Spinal cord (tissue), 10 donors: ENCODE measurements around the gene RPS6KL1. TPM values are rescaled to one million over a fixed set of nuclear protein-coding genes. Genes with fewer than 3 reads are reported as not detected.

Experiments
- DNase-seq, 6 donors: peaks; one replicate each; pipeline versions ENCODE4 v3.0.0 to v3.0.0-alpha.2; 2013 to 2015; ENCODE audit warnings: low spot score in 6 of 6, low read depth in 4 of 6
- H3K27ac ChIP-seq: one replicate; pipeline ENCODE4 v1.5.1; 2013; ENCODE audit warnings: low read depth, low read length, control low read depth
- H3K27me3 ChIP-seq: one replicate; pipeline ENCODE4 v1.6.1; 2013; ENCODE audit warnings: low read length; ENCODE audit not compliant: control insufficient read depth, insufficient read depth
- H3K36me3 ChIP-seq: one replicate; pipeline ENCODE4 v1.6.1; 2013; ENCODE audit warnings: low read length; ENCODE audit not compliant: control insufficient read depth, insufficient read depth
- H3K4me1 ChIP-seq: one replicate; pipeline ENCODE4 v1.6.1; 2013; ENCODE audit warnings: low read length; ENCODE audit not compliant: control insufficient read depth, insufficient read depth
- H3K4me3 ChIP-seq: one replicate; pipeline ENCODE4 v1.5.1; 2013; ENCODE audit warnings: low read depth, low read length, control low read depth
- H3K9me3 ChIP-seq: one replicate; pipeline ENCODE4 v1.6.1; 2013; ENCODE audit warnings: low read length; ENCODE audit not compliant: control insufficient read depth, insufficient read depth
- WGBS: methylation state at CpG from one replicate; pipeline ENCODE4 v1.1.5; 2013; ENCODE audit warnings: missing lambda C conversion rate; ENCODE audit not compliant: insufficient coverage; 5-methylcytosine and 5-hydroxymethylcytosine counted together
- polyA plus RNA-seq, 2 donors: library from polyadenylated mRNA; unstranded; fragments of 120-200 nt; gene quantifications; one replicate each; pipeline ENCODE4 v1.2.1, GENCODE V29; 2013; ENCODE audit not compliant: insufficient read length in 2 of 2
- total RNA-seq, 2 donors: library from RNA; depleted of rRNA in 1 of 2; stranded (reverse); fragments of 120-200 nt in 1 of 2; fragments of >200 nt in 1 of 2; gene quantifications; one replicate each; pipeline versions ENCODE4 v1.2.3 to v1.2.4, GENCODE V29; 2013 to 2014
- donor health status: healthy.

Gene RPS6KL1
- total and polyA plus RNA-seq, 4 donors, result 15.9 to 69.1 (median 38.6) TPM

DNA sequence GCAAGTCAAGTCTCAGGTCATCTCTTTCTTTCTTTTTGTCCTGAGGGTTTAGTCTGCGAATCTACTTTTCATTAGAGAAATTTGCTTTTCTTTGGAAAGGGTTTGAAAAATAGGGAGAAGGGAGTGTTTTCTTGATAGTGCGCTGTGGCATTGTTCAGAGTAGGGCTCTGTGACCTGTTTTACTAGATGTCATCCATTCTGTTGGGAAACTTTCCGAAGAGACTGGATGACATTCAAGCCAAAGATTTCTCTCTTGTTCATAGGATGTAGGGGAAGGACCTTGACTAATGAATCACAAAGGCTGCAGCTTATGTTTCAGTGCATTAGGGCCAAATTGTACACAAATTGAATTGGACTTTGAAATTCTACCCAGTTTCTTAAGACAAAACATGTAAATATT lies 26.7 kb downstream of the RPS6KL1 start:
- H3K9me3 ChIP-seq, result no peaks in the 10 kb centered on the region
- no peak overlapping the region for H3K27ac ChIP-seq
- H3K4me1 ChIP-seq, result no peaks in the 10 kb centered on the region
- 86% methylated on average over 2 of the region's 3 CpGs for WGBS
- no peaks in the 10 kb centered on the region for H3K27me3 ChIP-seq
- peaks cover 66% of the 10 kb centered on the region for H3K36me3 ChIP-seq
- no peak for DNase-seq
- no peak overlapping the region for H3K4me3 ChIP-seq

DNA sequence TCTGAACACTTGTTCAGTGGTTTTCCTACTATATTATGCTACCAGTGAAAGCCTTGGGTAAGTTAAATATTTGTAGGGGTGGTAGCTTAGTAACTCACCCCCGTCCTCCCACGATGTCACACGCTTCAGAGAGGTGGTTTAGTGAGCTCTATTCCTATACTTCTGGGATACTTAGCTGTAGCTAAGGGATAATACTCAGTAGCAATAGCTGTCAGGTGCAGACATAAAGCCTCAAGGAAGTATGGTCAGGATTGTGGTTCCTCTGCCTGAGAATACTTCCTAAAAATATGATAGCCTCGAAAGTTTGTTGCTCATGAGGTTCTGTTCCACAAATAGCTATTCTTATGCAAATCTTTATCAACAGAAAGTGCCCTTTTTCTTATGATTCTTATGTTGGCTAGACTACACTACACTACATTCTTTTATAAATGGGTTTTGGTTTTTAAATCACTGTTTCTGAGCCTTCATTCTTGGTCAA lies 29.4 kb downstream of the RPS6KL1 start:
- no peaks in the 10 kb centered on the region for H3K4me1 ChIP-seq
- no peaks in the 10 kb centered on the region for H3K27me3 ChIP-seq
- WGBS, result 100% methylated on average over 3 of the region's 4 CpGs
- H3K4me3 ChIP-seq, result no peak overlapping the region
- no peak for DNase-seq
- no peak overlapping the region for H3K27ac ChIP-seq
- H3K36me3 ChIP-seq, result peaks cover 59% of the 10 kb centered on the region
- no peaks in the 10 kb centered on the region for H3K9me3 ChIP-seq

DNA sequence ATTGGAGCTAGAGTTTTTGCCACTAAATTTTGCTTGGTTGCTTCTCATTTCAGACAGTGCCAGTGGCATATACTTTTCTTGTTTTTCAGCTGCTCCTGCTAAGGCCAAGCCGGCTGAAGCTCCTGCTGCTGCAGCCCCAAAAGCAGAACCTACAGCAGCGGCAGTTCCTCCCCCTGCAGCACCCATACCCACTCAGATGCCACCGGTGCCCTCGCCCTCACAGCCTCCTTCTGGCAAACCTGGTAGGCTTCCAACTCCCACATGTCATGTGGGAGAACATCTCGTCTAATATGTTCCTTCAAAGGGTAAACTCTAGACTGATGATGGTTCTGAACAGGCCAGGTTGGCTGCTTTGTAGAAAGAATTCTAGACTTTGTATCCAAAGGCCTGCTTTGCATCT lies 30.3 kb downstream of the RPS6KL1 start:
- no peaks in the 10 kb centered on the region for H3K9me3 ChIP-seq
- no peaks in the 10 kb centered on the region for H3K4me1 ChIP-seq
- peaks cover 51% of the 10 kb centered on the region for H3K36me3 ChIP-seq
- DNase-seq, result no peak
- H3K27ac ChIP-seq, result no peak overlapping the region
- no peak overlapping the region for H3K4me3 ChIP-seq
- no peaks in the 10 kb centered on the region for H3K27me3 ChIP-seq
- 92% methylated on average over 2 of the region's 5 CpGs for WGBS

DNA sequence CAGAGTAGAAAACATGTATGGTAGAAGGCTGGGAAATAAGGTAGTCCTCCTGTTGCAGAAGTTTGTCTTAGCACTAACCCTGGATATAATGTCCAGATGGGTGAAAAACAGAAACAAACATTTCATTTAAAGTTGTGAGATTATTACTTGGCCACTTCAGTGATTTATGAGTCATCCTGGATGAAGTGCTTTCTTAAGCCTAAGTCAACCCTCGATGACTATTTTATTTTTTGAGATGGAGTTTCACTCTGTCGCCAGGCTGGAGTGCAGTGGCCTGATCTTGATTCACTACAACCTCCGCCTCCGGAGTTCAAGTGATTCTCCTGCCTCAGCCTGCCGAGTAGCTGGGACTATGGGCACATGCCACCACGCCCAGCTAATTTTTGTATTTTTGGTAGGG lies 31.2 kb downstream of the RPS6KL1 start:
- H3K36me3 ChIP-seq, result peaks cover 51% of the 10 kb centered on the region
- H3K9me3 ChIP-seq, result no peaks in the 10 kb centered on the region
- no peak for DNase-seq
- 100% methylated on average over 4 of the region's 6 CpGs for WGBS
- no peak overlapping the region for H3K27ac ChIP-seq
- H3K4me3 ChIP-seq, result no peak overlapping the region
- no peaks in the 10 kb centered on the region for H3K27me3 ChIP-seq
- no peaks in the 10 kb centered on the region for H3K4me1 ChIP-seq

DNA sequence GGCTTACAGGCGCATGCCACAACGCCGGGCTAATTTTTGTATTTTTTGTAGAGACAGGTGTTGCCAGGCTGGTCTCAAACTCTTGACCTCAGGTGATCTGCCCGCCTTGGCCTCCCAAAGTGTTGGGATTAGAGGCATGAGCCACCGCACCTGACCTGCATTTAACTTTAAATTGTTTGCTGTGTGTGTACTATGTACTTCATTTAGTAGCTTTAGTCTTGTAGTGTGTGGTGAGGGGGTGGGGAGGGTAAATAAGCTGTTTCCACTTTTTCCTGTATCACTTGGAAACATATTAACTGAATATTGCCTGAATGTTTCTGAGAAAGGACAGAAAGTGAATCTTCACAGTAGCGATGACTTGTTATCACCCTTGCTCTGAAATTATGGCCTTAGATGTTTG lies 32.8 kb downstream of the RPS6KL1 start:
- 98% methylated on average over 5 of the region's 6 CpGs for WGBS
- no peak for DNase-seq
- no peaks in the 10 kb centered on the region for H3K27me3 ChIP-seq
- H3K4me1 ChIP-seq, result no peaks in the 10 kb centered on the region
- peaks cover 51% of the 10 kb centered on the region for H3K36me3 ChIP-seq
- no peak overlapping the region for H3K27ac ChIP-seq
- no peak overlapping the region for H3K4me3 ChIP-seq
- no peaks in the 10 kb centered on the region for H3K9me3 ChIP-seq

DNA sequence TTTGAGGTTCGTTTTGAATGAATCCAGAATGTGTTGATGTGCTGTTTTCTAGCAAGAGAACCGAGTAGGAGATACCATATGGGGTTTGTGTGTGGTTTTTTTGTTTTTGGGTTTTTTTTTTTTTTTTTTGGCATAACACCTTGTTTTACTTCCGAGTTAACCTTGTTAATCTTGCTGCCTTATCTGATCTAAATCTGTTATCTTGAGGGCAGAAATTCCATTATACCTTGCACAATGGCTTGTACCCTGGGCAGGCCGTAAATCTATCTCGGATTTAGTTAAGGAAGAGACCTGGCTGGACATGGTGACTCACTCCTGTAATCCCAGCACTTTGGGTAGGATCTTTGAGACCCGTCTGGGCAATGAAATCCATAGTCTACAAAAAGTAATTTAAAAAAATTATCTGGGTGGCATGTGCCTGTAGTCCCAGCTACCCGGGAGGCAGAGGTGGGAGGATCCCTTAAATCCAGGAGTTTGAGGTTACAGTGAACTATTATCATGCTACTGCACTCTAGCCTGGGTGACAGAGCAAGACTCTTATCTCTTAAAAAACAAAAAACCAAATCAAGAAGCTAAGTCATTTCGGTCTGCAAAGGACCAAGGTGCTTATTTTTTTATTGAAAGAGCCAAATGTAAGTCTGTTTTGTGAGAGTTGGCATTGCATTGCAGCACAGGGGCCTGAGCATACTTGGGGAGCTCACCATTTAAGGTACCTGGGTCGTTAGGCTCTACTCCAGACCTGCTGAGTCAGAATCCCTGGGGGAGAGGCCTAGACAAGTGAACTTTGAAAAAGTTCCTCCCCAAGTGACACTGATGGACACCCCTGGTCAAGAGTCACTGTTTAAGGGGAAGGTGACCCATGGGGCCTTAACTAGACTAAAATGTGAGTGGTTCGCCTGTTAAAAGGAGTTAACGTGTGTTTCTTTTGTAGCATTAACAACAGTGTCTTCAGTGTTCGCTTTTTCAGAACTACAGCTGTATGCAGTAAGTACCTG lies 34.6 kb downstream of the RPS6KL1 start:
- no peak overlapping the region for H3K4me3 ChIP-seq
- H3K4me1 ChIP-seq, result no peaks in the 10 kb centered on the region
- no peaks in the 10 kb centered on the region for H3K27me3 ChIP-seq
- DNase-seq, result no peak
- 92% methylated on average over 6 of the region's 12 CpGs for WGBS
- no peaks in the 10 kb centered on the region for H3K9me3 ChIP-seq
- no peak overlapping the region for H3K27ac ChIP-seq
- peaks cover 37% of the 10 kb centered on the region for H3K36me3 ChIP-seq

DNA sequence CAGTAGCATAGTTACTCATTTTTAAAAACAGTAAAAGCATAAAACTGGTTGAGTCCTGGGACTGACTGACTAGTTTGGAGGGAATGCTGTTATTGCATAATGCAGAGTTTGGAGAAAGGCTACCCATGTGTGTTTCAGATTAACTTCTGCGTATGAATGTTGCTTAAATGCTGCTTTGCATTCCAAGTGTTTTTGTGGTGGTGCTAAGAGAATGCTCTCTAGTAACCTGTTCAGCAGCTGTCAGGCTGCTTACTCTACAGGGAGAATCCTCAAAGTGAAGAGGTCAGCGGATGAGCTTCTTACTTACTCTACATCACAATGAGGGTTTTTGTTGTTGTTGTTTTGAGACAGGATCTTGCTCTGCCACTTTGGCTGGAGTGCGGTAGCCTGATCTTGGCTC lies 37.1 kb downstream of the RPS6KL1 start:
- no peak overlapping the region for H3K27ac ChIP-seq
- DNase-seq, result no peak
- no peaks in the 10 kb centered on the region for H3K27me3 ChIP-seq
- peaks cover 9% of the 10 kb centered on the region for H3K4me1 ChIP-seq
- H3K36me3 ChIP-seq, result peaks cover 24% of the 10 kb centered on the region
- H3K4me3 ChIP-seq, result no peak overlapping the region
- 33% methylated on average over 1 of the region's 3 CpGs for WGBS
- no peaks in the 10 kb centered on the region for H3K9me3 ChIP-seq

DNA sequence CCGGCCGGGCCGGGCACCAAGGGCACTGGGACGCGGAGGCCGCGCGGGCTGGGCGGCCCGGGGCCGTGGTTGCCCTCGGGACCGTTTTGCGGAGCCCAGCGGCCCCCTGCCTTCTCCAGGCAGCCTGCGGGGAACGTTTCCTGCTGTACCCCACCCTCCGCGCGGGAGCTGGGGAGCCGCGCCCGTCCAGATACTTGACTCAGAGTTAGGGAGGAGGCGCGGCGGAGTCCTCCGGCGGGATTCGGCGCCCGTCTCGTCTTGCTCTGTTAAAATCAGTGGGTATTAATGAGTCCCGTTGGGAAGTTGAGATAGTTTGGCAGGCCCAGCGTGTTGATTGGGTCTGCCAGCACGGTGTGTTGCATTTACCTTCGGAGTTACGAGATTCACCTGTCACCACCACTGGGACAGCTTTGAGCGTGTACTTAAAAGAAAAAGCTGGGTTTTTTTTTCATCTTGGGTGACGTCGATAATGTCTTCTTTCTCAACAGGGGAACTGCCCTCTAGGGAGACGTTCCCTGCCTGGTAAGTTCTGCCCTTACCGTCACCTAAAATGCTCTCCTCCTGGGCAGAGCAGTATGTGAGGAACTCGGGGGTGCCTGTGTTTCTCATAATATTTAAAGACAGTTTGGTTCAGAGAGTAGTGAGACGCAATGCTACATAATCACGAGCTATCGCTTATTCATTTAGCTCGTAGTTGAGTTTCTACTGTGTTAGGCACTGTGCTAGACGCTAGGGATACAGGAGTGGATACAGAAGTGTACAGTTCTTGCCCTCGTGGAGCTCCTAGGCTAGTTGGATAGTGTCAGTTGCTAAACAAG lies 40.7 kb downstream of the RPS6KL1 start:
- Histone ChIP-seq H3K36me3 (peaks cover 8% of the 10 kb centered on the region), H3K4me1 (peaks cover 9% of the 10 kb centered on the region), H3K9me3 (no peaks in the 10 kb centered on the region), H3K27ac (peak overlapping the region; percentile 90), H3K27me3 (no peaks in the 10 kb centered on the region), H3K4me3 (peak overlapping the region; percentile 93)
- DNase-seq, result peak in 1 of 6 donors; percentile 32
- WGBS, result 3% methylated on average over 41 of the region's 49 CpGs

DNA sequence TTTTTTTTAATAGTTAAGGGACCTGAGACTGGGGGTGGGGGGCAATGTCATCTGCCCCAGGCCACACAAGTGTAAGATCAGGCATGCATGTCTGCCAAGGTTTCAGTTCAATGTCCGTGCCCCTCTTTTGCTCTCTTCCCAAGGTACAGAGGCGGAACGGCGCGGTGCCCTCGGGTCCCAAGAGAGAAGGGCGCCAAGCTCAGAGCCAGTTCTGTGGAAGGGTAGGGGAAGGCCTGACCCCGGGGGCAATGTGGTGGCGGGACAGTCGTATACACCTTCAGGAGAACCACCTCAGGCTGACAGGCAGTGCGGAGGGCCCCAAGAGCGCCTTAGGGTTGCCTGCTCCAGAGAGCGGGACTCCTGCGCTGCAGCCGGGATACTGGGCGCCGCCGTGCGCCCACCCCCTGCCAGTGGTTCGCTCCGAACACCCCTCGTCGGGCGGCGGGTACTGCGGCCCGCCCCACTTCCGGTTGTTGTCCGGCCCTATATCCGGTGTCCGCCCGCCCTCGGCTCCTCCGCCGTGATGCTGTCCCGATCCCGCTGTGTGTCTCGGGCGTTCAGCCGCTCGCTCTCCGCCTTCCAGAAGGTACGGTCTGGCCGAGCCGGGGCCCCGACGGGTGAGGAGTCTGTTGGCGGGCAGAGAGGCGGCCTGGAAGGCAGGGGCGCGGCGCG lies 41.5 kb downstream of the RPS6KL1 start, which contains the start of gene DLST:
TSS of gene DLST (plus strand) at position 486 of the 672 bp plus-strand sequence. CDS start at position 524, 38 bp downstream.
- peak; percentile 53 to 95 (median 72) for DNase-seq
- WGBS, result under 1% methylated on average over 53 of the region's 53 CpGs
- peak within 1 kb of the TSS; percentile 90 for H3K27ac ChIP-seq
- H3K27me3 ChIP-seq, result no peaks in the 10 kb centered on the region
- H3K9me3 ChIP-seq, result no peaks in the 10 kb centered on the region
- peak within 1 kb of the TSS; percentile 93 for H3K4me3 ChIP-seq
- peaks cover 5% of the 10 kb centered on the region for H3K36me3 ChIP-seq
- H3K4me1 ChIP-seq, result peaks cover 9% of the 10 kb centered on the region
